Omental fat pad (tissue), 4 donors: ENCODE measurements around the gene GATAD1. TPM values are rescaled to one million over a fixed set of nuclear protein-coding genes. Genes with fewer than 3 reads are reported as not detected.

Experiments used
- ATAC-seq: fragments of 150-250 bp; one replicate; pipeline ENCODE4 v1.9.1; 2016; ENCODE audit warnings: mild to moderate bottlenecking, moderate library complexity; ENCODE audit not compliant: low FRiP score
- DNase-seq: peaks from one replicate; pipeline ENCODE4 v3.0.0-alpha.2; 2019; ENCODE audit warnings: low spot score
- total RNA-seq, 4 donors: library from RNA; depleted of rRNA; stranded (reverse); fragments of >200 nt; gene quantifications; one replicate each; pipeline ENCODE4 v1.1.0, GENCODE V29; 2016
- TF ChIP-seq, protein P1 (sequence below), 3 donors: fragments of 450-650 bp; IDR thresholded peaks; one replicate each; pipeline ENCODE4 v1.5.1; 2016 to 2017; ENCODE audit warnings: antibody characterized with exemption in 3 of 3, mild to moderate bottlenecking in 3 of 3, moderate library complexity in 2 of 3

The GATAD1 gene
- total RNA-seq, 4 donors from 2014 or later, result 18.1 to 55.5 (median 28.4) TPM

DNA sequence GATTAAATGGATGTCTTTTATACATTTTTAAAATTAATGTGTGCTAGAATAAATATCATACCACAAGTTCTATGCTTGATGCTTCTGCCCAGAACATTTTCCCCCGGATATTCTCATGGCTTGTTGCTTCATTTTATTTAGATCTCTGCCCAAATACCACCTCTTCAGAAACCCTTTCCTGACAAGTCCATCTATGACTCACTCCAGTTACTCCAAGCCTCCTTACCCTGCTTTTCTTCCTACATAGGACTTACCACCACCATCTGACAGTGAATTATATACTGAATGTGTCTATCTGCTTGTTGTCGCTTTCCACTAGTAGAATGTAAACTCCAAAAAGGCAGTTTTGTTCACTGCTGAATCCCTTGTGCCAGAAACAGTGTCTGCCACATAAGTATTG, 49.6 kb downstream of the GATAD1 start:
- ATAC-seq (no peak), DNase-seq (no peak)
- TF ChIP-seq, protein P1, sequence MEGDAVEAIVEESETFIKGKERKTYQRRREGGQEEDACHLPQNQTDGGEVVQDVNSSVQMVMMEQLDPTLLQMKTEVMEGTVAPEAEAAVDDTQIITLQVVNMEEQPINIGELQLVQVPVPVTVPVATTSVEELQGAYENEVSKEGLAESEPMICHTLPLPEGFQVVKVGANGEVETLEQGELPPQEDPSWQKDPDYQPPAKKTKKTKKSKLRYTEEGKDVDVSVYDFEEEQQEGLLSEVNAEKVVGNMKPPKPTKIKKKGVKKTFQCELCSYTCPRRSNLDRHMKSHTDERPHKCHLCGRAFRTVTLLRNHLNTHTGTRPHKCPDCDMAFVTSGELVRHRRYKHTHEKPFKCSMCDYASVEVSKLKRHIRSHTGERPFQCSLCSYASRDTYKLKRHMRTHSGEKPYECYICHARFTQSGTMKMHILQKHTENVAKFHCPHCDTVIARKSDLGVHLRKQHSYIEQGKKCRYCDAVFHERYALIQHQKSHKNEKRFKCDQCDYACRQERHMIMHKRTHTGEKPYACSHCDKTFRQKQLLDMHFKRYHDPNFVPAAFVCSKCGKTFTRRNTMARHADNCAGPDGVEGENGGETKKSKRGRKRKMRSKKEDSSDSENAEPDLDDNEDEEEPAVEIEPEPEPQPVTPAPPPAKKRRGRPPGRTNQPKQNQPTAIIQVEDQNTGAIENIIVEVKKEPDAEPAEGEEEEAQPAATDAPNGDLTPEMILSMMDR (IDR thresholded peaks at IDR 0.05), result no peak

DNA sequence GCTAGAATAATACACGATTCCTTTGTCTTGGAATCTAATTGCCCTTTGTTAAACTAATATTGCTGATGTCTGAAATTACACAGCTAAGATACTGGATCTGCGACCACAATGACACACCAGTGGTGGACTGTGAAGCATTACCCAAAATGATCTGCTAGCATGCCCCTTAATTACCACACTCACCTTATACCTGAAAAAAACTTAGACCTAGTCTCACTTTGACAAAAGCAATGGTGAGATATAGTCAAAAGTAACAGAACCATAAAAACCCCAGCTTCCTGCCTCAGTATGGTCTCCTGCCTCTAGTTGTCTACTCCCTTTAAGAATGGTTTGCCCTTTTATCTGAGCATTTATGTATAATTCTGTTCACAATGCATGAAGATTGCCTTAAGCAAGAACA, 51.3 kb downstream of the GATAD1 start:
- ATAC-seq, result no peak
- DNase-seq, result no peak
- TF ChIP-seq, protein P1 (IDR thresholded peaks at IDR 0.05), result no peak

DNA sequence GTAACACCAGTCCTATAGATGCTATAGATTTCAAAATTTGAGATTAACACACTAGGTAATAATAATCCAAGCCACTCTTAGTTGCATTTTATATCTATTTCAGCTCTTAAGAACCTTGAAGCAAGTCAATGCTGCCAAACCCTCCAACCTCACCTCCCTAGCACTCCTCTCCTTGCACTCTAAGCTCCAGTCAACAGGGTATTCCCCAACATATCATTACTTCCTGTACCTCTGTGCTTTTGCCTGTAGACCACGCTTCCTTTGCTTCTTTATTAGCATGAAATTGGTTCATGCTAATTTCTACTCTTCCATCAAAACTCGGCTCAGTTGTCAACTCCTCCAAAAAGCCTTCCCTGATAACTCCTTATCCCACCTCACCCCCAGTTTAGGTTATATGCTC, 56.5 kb downstream of the GATAD1 start:
- TF ChIP-seq, protein P1 (IDR thresholded peaks at IDR 0.05), result no peak
- DNase-seq (no peak), ATAC-seq (no peak)

DNA sequence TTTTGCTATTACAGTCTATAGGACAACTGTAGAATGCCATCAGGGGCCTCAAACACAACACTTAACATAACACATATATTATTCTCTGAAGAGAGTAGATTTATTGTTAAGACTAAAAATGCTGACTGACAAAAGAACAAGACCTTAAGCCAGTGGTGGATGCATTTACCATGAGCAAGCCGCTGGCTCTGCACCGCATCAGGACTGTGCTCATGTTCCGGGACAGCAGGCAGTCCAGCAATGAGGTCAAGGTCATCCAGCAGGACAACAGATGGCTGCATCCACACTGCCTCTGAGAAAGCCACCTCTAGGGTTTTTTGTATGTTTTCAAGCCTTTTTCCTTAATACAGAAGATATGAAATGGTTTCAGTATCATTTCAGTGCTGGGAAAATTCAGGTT, 57.3 kb downstream of the GATAD1 start:
- DNase-seq, result no peak
- no peak for ATAC-seq
- TF ChIP-seq, protein P1 (IDR thresholded peaks at IDR 0.05), result no peak

DNA sequence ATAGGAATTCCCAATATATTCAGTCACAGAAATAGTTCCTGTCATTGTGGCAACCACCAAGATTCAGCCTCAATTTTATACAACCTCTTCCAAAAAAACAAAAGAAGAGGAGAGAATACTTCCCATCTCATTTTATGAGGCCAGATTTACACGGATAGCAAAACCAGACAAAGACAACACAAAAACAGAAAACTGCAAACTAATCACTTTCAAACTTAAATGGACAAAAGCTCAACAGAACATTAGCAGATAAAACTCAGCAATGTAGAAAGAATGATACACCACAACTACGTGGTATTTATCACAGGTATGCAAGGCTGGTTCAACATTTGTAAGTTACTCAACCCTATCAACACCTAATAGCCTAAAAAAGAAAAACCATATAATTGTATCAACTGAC, 59.1 kb downstream of the GATAD1 start:
- ATAC-seq (no peak), DNase-seq (no peak)
- TF ChIP-seq, protein P1 (IDR thresholded peaks at IDR 0.05), result no peak

DNA sequence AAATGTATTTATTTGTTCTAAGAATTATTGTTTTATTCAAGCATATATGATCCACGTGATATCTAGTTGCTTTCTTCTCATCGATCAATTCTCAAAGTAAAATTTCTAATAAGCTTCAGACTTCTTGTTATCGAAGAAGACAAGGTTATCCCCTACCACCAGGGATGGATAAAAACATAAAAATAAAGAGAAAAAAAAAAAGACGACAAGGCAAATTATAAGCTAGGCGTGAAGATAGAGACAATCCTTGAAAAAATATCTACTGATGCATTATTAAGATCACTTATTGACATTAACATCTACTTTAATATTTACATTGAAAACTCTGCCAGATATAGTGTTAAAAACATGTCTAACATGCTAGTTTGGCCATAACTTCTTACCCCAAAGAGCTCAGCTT, 61.7 kb downstream of the GATAD1 start:
- TF ChIP-seq, protein P1 (IDR thresholded peaks at IDR 0.05), result no peak
- ATAC-seq, result no peak
- DNase-seq, result no peak

Other genes with a start within 250 kb of the GATAD1 start
- 10 to 100 TPM; 57.9 to 80.5 (median 62.0) TPM for gene KRIT1, start 201.6 kb upstream of the GATAD1 start, total RNA-seq
- gene ANKIB1, start 201.5 kb upstream of the GATAD1 start, total RNA-seq, result 10 to 100 TPM; 30.6 to 55.2 (median 36.3) TPM
- gene ERVW-1, start 30.5 kb downstream of the GATAD1 start, total RNA-seq, result not detected
- 10 to 100 TPM in 3 of 4 donors, 1 to 10 TPM in 1; 9.8 to 23.5 (median 14.3) TPM for gene PEX1, start 81.0 kb downstream of the GATAD1 start, total RNA-seq
- gene RBM48, start 81.3 kb downstream of the GATAD1 start, total RNA-seq, result 10 to 100 TPM in 3 of 4 donors, 1 to 10 TPM in 1; 8.0 to 16.6 (median 12.1) TPM
- 10 to 100 TPM; 16.6 to 36.7 (median 24.2) TPM for gene FAM133B, start 142.9 kb downstream of the GATAD1 start, total RNA-seq